Erythroblast (primary cell): Measurements from ENCODE around the gene PYGL.
"Not testable (repeated sequence)": the region's sequence is repeated elsewhere in the genome, so short reads cannot be mapped to it uniquely, and the experiment has no call there.

Experiments used
- DNase-seq, 2 experiments: peaks; one replicate each; lab custom pipeline; 2025; lab: John Stamatoyannopoulos, UW
- GATA1 ChIP-seq: IDR thresholded peaks from 2 replicates; pipeline ENCODE4 v1.6.1; 2011; ENCODE audit warnings: low read depth, mild to moderate bottlenecking, control low read depth, low read length, moderate library complexity
- POLR2A ChIP-seq: IDR thresholded peaks from 2 replicates; pipeline ENCODE4 v1.6.1; 2011; ENCODE audit warnings: mild to moderate bottlenecking, low read length

The PYGL gene

GRCh38 chr14:50943261-50943942, 881 bp downstream of the PYGL start:
- no peak for DNase-seq
- no peak for TF ChIP-seq POLR2A
- TF ChIP-seq GATA1 = no peak

GRCh38 chr14:50941638-50942037, 2.6 kb downstream of the PYGL start:
- not testable (repeated sequence) for DNase-seq

- DNase-seq = no peak
- TF ChIP-seq POLR2A = no peak
- no peak for TF ChIP-seq GATA1
Measured at GRCh38 chr14:50941151-50941550, 3.1 kb downstream of the PYGL start.

- TF ChIP-seq GATA1 (no peak), POLR2A (no peak)
- no peak for DNase-seq
Measured at GRCh38 chr14:50937800-50938199, 6.5 kb downstream of the PYGL start.

GRCh38 chr14:50937325-50937724, 7.0 kb downstream of the PYGL start:
- TF ChIP-seq GATA1 (no peak), POLR2A (no peak)
- DNase-seq = no peak

- TF ChIP-seq POLR2A (no peak), GATA1 (no peak)
- DNase-seq = no peak
Measured at GRCh38 chr14:50936882-50937281, 7.4 kb downstream of the PYGL start.

GRCh38 chr14:50936016-50936340, 8.3 kb downstream of the PYGL start:
- no peak for DNase-seq
- TF ChIP-seq GATA1 = no peak
- TF ChIP-seq POLR2A = no peak

- no peak for DNase-seq
- no peak for TF ChIP-seq GATA1
- no peak for TF ChIP-seq POLR2A
Measured at GRCh38 chr14:50935126-50936015, 8.9 kb downstream of the PYGL start.

GRCh38 chr14:50932592-50933495, 11.4 kb downstream of the PYGL start:
- TF ChIP-seq GATA1 = no peak
- TF ChIP-seq POLR2A = no peak
- DNase-seq = no peak

- TF ChIP-seq GATA1 (no peak), POLR2A (no peak)
- no peak for DNase-seq
Measured at GRCh38 chr14:50932156-50932555, 12.1 kb downstream of the PYGL start.

- no peak for DNase-seq
- no peak for TF ChIP-seq POLR2A
- TF ChIP-seq GATA1 = no peak
Measured at GRCh38 chr14:50931559-50931958, 12.7 kb downstream of the PYGL start.

- TF ChIP-seq POLR2A (no peak), GATA1 (no peak)
- no peak for DNase-seq
Measured at GRCh38 chr14:50929506-50929905, 14.8 kb downstream of the PYGL start.

GRCh38 chr14:50928002-50928635, 16.2 kb downstream of the PYGL start:
- peak in 1 of 2 experiments; percentile 40 for DNase-seq
- TF ChIP-seq GATA1 (no peak), POLR2A (no peak)
